Measurements from ENCODE around the gene MGAT5B.

DNA sequence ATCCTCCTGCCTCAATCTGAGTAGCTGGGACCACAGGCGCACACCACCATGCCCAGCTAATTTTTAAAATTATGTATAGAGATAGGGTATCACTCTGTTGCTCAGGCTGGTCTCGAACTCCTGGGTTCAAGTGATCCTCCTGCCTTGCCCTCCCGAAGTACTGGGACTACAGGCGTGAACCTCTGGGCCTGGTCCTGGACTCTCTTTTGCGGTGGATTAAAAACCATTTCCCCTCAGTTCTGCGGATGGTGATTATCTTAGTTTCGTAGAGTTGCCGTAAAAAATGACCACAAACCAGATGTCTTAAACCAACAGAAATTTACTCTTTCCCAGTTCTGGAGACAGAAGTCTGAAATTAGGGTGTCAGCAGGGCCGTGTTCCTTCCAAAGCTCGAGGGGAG is 28.8 kb downstream of the MGAT5B start:
- TF ChIP-seq, protein P1, sequence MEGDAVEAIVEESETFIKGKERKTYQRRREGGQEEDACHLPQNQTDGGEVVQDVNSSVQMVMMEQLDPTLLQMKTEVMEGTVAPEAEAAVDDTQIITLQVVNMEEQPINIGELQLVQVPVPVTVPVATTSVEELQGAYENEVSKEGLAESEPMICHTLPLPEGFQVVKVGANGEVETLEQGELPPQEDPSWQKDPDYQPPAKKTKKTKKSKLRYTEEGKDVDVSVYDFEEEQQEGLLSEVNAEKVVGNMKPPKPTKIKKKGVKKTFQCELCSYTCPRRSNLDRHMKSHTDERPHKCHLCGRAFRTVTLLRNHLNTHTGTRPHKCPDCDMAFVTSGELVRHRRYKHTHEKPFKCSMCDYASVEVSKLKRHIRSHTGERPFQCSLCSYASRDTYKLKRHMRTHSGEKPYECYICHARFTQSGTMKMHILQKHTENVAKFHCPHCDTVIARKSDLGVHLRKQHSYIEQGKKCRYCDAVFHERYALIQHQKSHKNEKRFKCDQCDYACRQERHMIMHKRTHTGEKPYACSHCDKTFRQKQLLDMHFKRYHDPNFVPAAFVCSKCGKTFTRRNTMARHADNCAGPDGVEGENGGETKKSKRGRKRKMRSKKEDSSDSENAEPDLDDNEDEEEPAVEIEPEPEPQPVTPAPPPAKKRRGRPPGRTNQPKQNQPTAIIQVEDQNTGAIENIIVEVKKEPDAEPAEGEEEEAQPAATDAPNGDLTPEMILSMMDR (IDR thresholded peaks at IDR 0.05), result no peak
- no peak for TF ChIP-seq POLR2A (IDR thresholded peaks at IDR 0.05)

Data from body of pancreas (tissue), 4 donors.